ENCODE data around the gene ACADVL. TPM values are rescaled to one million over a fixed set of nuclear protein-coding genes. Genes with fewer than 3 reads are reported as not detected.
A peak's percentile ranks its signal among the peaks of the same experiment; 100 is the strongest.

The ACADVL gene
- total and polyA plus RNA-seq, 2 of the 4 experiments (the other 2 are of a cell fraction) = 139 to 752 TPM

DNA sequence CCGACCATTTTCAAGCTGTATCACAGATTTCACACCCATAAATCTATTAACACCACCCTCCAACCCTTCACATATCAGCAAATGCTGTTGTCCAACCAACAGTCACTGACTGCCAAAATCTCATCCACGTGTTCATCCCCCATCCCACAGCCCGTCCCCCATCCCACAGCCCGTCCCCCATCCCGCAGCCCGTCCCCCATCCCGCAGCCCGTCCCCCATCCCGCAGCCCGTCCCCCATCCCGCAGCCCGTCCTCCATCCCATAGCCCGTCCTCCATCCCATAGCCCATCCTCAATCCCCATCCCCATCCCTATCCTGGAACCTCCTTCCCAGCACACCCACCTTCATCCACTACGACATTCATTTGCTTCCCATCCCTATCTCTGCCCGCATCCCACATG, 14.2 kb upstream of the ACADVL start:
- intact Hi-C loops (cut with micrococcal nuclease) = no loop called here
- ChIA-PET POLR2A (ENCODE audit: unreplicated experiment) (no interaction called here), CTCF (no interaction called here)
- H3K27ac ChIP-seq (ENCODE audit: insufficient read depth, low read length) = no peak overlapping the region; the same call in 1 of the 2 replicates
- in situ Hi-C loops (cut with MboI; ENCODE audit: low sequenced_read_pairs) = no loop called here
- dilution Hi-C loops (cut with HindIII; ENCODE audit: low sequenced_read_pairs, unreplicated experiment) = no loop called here
- peak overlapping the region; percentile 4 for H2AK9ac ChIP-seq (replicated peaks; ENCODE audit: low read depth, low read length, poor library complexity)
- peak overlapping the region; percentile 95 for H2AFZ ChIP-seq (replicated peaks; ENCODE audit: low read length, poor library complexity)
- peak overlapping the region; percentile 88 for H3K14ac ChIP-seq (replicated peaks; ENCODE audit: low read depth, low read length)
- peaks cover 9% of the 10 kb centered on the region for H3K4me1 ChIP-seq (ENCODE audit: control insufficient read depth, insufficient read depth, low read length)
- no TSS peak for BruUV-seq (replicated peaks)
- H2BK120ac ChIP-seq (ENCODE audit: low read depth, low read length) = no peak overlapping the region
- peaks cover 21% of the 10 kb centered on the region for H3K36me3 ChIP-seq (ENCODE audit: control insufficient read depth, insufficient read depth, low read length)
- peaks cover 13 to 74% of the 10 kb centered on the region in 2 experiments for H3K79me1 ChIP-seq (ENCODE audit: low read depth in 1 of 2, low read length in 2 of 2)
- peak overlapping the region; percentile 45; the same call in 1 of the 2 replicates for H3K23ac ChIP-seq (ENCODE audit: low read depth, low read length)
- DNase-seq = no peak
- H3K56ac ChIP-seq (ENCODE audit: extremely low read depth, insufficient read depth, low read length) = no peak overlapping the region
- peak overlapping the region; percentile 11 for H3K9ac ChIP-seq (ENCODE audit: low read depth, low read length)
- H3K4me2 ChIP-seq (ENCODE audit: low read depth, low read length) = peak overlapping the region; percentile 68
- peaks cover 44% of the 10 kb centered on the region for H4K20me1 ChIP-seq (ENCODE audit: insufficient read depth, low read length)
- TF ChIP-seq FOS (IDR thresholded peaks at IDR 0.05; ENCODE audit: low read depth, low read length) (no peak), RCOR1 (IDR thresholded peaks at IDR 0.05; ENCODE audit: insufficient replicate concordance, low read length) (no peak), CEBPB (IDR thresholded peaks at IDR 0.05; ENCODE audit: low read depth, low read length) (no peak), MAFK (IDR thresholded peaks at IDR 0.05; ENCODE audit: low read depth, low read length) (no peak), CHD1 (IDR thresholded peaks at IDR 0.05; ENCODE audit: low read depth, low read length) (no peak), MAZ (IDR thresholded peaks at IDR 0.05; ENCODE audit: borderline replicate concordance, low read depth, low read length) (no peak), SMC3 (IDR thresholded peaks at IDR 0.05; ENCODE audit: low read depth, low read length) (no peak), RAD21 (IDR thresholded peaks at IDR 0.05; ENCODE audit: low read length) (no peak), NFE2L2 (IDR thresholded peaks at IDR 0.05; ENCODE audit: low read depth, low read length) (no peak), BHLHE40 (IDR thresholded peaks at IDR 0.05; ENCODE audit: low read depth, low read length) (no peak), MXI1 (IDR thresholded peaks at IDR 0.05; ENCODE audit: borderline replicate concordance, low read depth, low read length) (no peak), RFX5 (IDR thresholded peaks at IDR 0.05; ENCODE audit: low read depth, low read length) (no peak), POLR2A (IDR thresholded peaks at IDR 0.05; ENCODE audit: low read depth, low read length) (no peak)
- TF ChIP-seq, protein P1, sequence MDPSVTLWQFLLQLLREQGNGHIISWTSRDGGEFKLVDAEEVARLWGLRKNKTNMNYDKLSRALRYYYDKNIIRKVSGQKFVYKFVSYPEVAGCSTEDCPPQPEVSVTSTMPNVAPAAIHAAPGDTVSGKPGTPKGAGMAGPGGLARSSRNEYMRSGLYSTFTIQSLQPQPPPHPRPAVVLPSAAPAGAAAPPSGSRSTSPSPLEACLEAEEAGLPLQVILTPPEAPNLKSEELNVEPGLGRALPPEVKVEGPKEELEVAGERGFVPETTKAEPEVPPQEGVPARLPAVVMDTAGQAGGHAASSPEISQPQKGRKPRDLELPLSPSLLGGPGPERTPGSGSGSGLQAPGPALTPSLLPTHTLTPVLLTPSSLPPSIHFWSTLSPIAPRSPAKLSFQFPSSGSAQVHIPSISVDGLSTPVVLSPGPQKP (IDR thresholded peaks at IDR 0.05; ENCODE audit: borderline replicate concordance, low read depth, low read length) = no peak
- TF ChIP-seq, protein P2, sequence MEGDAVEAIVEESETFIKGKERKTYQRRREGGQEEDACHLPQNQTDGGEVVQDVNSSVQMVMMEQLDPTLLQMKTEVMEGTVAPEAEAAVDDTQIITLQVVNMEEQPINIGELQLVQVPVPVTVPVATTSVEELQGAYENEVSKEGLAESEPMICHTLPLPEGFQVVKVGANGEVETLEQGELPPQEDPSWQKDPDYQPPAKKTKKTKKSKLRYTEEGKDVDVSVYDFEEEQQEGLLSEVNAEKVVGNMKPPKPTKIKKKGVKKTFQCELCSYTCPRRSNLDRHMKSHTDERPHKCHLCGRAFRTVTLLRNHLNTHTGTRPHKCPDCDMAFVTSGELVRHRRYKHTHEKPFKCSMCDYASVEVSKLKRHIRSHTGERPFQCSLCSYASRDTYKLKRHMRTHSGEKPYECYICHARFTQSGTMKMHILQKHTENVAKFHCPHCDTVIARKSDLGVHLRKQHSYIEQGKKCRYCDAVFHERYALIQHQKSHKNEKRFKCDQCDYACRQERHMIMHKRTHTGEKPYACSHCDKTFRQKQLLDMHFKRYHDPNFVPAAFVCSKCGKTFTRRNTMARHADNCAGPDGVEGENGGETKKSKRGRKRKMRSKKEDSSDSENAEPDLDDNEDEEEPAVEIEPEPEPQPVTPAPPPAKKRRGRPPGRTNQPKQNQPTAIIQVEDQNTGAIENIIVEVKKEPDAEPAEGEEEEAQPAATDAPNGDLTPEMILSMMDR (conservative IDR thresholded peaks at IDR 0.05; ENCODE audit: low read depth, low read length) = no peak
- TF ChIP-seq, protein P3, sequence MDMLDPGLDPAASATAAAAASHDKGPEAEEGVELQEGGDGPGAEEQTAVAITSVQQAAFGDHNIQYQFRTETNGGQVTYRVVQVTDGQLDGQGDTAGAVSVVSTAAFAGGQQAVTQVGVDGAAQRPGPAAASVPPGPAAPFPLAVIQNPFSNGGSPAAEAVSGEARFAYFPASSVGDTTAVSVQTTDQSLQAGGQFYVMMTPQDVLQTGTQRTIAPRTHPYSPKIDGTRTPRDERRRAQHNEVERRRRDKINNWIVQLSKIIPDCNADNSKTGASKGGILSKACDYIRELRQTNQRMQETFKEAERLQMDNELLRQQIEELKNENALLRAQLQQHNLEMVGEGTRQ (IDR thresholded peaks at IDR 0.05; ENCODE audit: low read depth, low read length) = no peak
- peak overlapping the region; percentile 77 for H2AK5ac ChIP-seq (ENCODE audit: low read depth, low read length)
- peaks cover 13% of the 10 kb centered on the region for H3K9me1 ChIP-seq (ENCODE audit: insufficient read depth, low read length)
- H3K18ac ChIP-seq (ENCODE audit: low read depth, low read length) = no peak overlapping the region
- peak overlapping the region; percentile 72 for H3K4ac ChIP-seq (ENCODE audit: low read depth, low read length)
- WGBS, 2 experiments (ENCODE audit: extremely low coverage in 2 of 2, insufficient read length in 1 of 2) = 27% methylated on average over 6 of the region's 15 CpGs; no CpG with 5 or more reads in 1 of the 2 experiments
- peak overlapping the region; percentile 51 for H3K4me3 ChIP-seq (ENCODE audit: insufficient read depth, low read depth, low read length)
- H3K9me3 ChIP-seq (ENCODE audit: control insufficient read depth, insufficient read depth, low read length) = no peaks in the 10 kb centered on the region
- H2BK15ac ChIP-seq (ENCODE audit: low read depth, low read length) = no peak overlapping the region; the same call in 2 of the 3 replicates
- H3K27me3 ChIP-seq (ENCODE audit: control insufficient read depth, insufficient read depth, low read length) = no peaks in the 10 kb centered on the region
- H4K5ac ChIP-seq (ENCODE audit: low read depth, low read length) = no peak overlapping the region
- H4K91ac ChIP-seq (ENCODE audit: insufficient read depth, low read depth, low read length) = no peak overlapping the region; the same call in none of the 2 replicates
- peak overlapping the region; percentile 62 to 75; a peak in 3 of 4 replicates for H4K8ac ChIP-seq (ENCODE audit: low read depth in 2 of 2, low read length in 2 of 2)
- H2BK20ac ChIP-seq (ENCODE audit: low read depth, low read length) = no peak overlapping the region
- no peak for ATAC-seq (ENCODE audit: low read depth)
- H2BK5ac ChIP-seq (ENCODE audit: low read depth, low read length, poor library complexity, severe bottlenecking) = no peak overlapping the region

Measured in IMR-90 (cell line).